Chondrocyte (in vitro differentiated cells): ENCODE data around the gene GIPC2. TPM values are rescaled to one million over a fixed set of nuclear protein-coding genes. Genes with fewer than 3 reads are reported as not detected.

Experiments used
- DNase-seq: peaks from one replicate; pipeline ENCODE4 v3.0.0; 2021; ENCODE audit warnings: mixed read lengths, low spot score
- H3K27ac Mint-ChIP-seq: one replicate; pipeline ENCODE4 v1.8.0; 2021; ENCODE audit warnings: mild to moderate bottlenecking, moderate library complexity, mixed read lengths; ENCODE audit not compliant: unreplicated experiment
- H3K27me3 Mint-ChIP-seq: 2 replicates; pipeline ENCODE4 v1.8.0; 2021; ENCODE audit warnings: low read depth, mixed read lengths
- H3K36me3 Mint-ChIP-seq: 2 replicates; pipeline ENCODE4 v1.8.0; 2021; ENCODE audit warnings: low read depth, mixed read lengths
- H3K4me1 Mint-ChIP-seq: 2 replicates; pipeline ENCODE4 v1.8.0; 2021; ENCODE audit warnings: low read depth, mild to moderate bottlenecking, mixed read lengths
- H3K4me3 Mint-ChIP-seq: one replicate; pipeline ENCODE4 v1.8.0; 2021; ENCODE audit warnings: mild to moderate bottlenecking, moderate library complexity, mixed read lengths; ENCODE audit not compliant: unreplicated experiment
- H3K9me3 Mint-ChIP-seq: 2 replicates; pipeline ENCODE4 v1.8.0; 2021; ENCODE audit warnings: low read depth, mixed read lengths
- CTCF ChIP-seq: fragments of 200-600 bp; sonication (generic); IDR thresholded peaks from 2 replicates; pipeline ENCODE4 v1.5.0; 2021; ENCODE audit warnings: antibody characterized with exemption, mild to moderate bottlenecking, moderate library complexity
- total RNA-seq: library from RNA; stranded (reverse); gene quantifications from 3 replicates; pipeline ENCODE4 v1.2.1, GENCODE V29; 2021

GIPC2 gene
- total RNA-seq, 1 donor from 2014 or later: 0.15 TPM

- H3K36me3 Mint-ChIP-seq: no peaks in the 10 kb centered on the region
- H3K27ac Mint-ChIP-seq: no peak overlapping the region
- no peak overlapping the region for H3K4me3 Mint-ChIP-seq
- peaks cover 13% of the 10 kb centered on the region for H3K27me3 Mint-ChIP-seq
- H3K9me3 Mint-ChIP-seq: peaks cover 4% of the 10 kb centered on the region
- no peak for DNase-seq
- H3K4me1 Mint-ChIP-seq: no peaks in the 10 kb centered on the region
- no peak for TF ChIP-seq CTCF
Observed at GRCh38 chr1:78147031-78147430, 101.3 kb downstream of the GIPC2 start.

GRCh38 chr1:78153092-78153736, 107.4 kb downstream of the GIPC2 start:
- H3K36me3 Mint-ChIP-seq: no peaks in the 10 kb centered on the region
- TF ChIP-seq CTCF: no peak
- peaks cover 11% of the 10 kb centered on the region for H3K27me3 Mint-ChIP-seq
- H3K4me3 Mint-ChIP-seq: no peak overlapping the region
- DNase-seq: no peak
- peaks cover 19% of the 10 kb centered on the region for H3K4me1 Mint-ChIP-seq
- H3K9me3 Mint-ChIP-seq: peaks cover 4% of the 10 kb centered on the region
- H3K27ac Mint-ChIP-seq: no peak overlapping the region

DNA sequence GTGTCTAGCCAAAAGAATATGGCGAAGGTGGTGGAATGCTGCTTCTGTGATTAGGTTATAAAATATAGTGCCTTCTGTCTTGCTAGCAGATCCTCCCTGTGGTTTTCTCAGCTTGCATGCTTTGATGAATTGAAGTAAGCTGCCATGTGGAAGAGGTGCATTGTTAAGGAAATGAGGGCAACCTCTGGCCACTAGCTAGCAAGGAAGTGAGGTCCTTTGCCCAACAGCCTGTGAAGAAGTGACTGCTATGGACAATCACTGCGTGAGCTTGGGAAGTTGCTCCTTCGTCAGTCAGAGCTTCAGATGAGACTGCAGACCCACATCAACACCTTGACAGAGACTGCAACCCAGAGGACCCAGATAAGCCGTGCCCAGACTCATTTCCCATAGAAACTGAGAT, 109.4 kb downstream of the GIPC2 start:
- peaks cover 4% of the 10 kb centered on the region for H3K9me3 Mint-ChIP-seq
- H3K27ac Mint-ChIP-seq: no peak overlapping the region
- no peak for DNase-seq
- no peak overlapping the region for H3K4me3 Mint-ChIP-seq
- no peaks in the 10 kb centered on the region for H3K36me3 Mint-ChIP-seq
- TF ChIP-seq CTCF: no peak
- peaks cover 2% of the 10 kb centered on the region for H3K27me3 Mint-ChIP-seq
- H3K4me1 Mint-ChIP-seq: peaks cover 23% of the 10 kb centered on the region

GRCh38 chr1:78156805-78157521, 111.2 kb downstream of the GIPC2 start:
- peaks cover 8% of the 10 kb centered on the region for H3K9me3 Mint-ChIP-seq
- DNase-seq: no peak
- no peak for TF ChIP-seq CTCF
- H3K27me3 Mint-ChIP-seq: peaks cover 2% of the 10 kb centered on the region
- H3K27ac Mint-ChIP-seq: peak overlapping the region; percentile 64
- H3K4me1 Mint-ChIP-seq: peaks cover 25% of the 10 kb centered on the region
- no peak overlapping the region for H3K4me3 Mint-ChIP-seq
- no peaks in the 10 kb centered on the region for H3K36me3 Mint-ChIP-seq

DNA sequence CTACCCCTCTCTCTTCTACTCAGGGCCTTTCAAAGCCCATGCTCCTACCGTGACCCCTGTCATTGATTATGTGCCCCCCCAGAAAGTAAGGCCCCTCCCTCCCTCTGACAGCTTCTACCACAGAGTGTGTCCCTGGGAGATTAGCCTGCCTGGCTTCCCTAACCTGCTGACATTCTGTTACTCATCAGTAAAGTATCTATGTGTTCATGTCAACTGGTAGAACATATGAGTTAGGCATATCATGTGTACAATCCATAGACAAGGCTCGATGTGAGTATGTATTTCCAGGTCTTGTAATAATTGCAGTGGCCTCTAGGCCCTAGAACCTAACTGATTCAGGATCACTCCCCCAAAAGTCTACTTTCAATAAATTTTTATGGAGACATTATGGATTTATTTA, 120.0 kb downstream of the GIPC2 start:
- Mint-ChIP-seq H3K4me1 (no peaks in the 10 kb centered on the region), H3K27me3 (peaks cover 6% of the 10 kb centered on the region), H3K27ac (no peak overlapping the region), H3K4me3 (no peak overlapping the region), H3K36me3 (no peaks in the 10 kb centered on the region), H3K9me3 (peaks cover 12% of the 10 kb centered on the region)
- DNase-seq: no peak
- no peak for TF ChIP-seq CTCF
